ENCODE measurements around the gene NPM3.

NPM3 gene

GRCh38 chr10:101812606-101813005 lies 29.4 kb upstream of the NPM3 start:
- Histone ChIP-seq H3F3A (ENCODE audit: insufficient read depth) (peaks cover 31% of the 10 kb centered on the region), H3K9me2 (replicated peaks; ENCODE audit: insufficient read depth, low read length) (no peaks in the 10 kb centered on the region), H3K36me3 (ENCODE audit: low read length) (peaks cover 32% of the 10 kb centered on the region), H2AFZ (ENCODE audit: low read depth, low read length, severe bottlenecking) (no peak overlapping the region), H4K20me1 (ENCODE audit: low read depth, low read length) (peaks cover 32% of the 10 kb centered on the region), H3K79me2 (ENCODE audit: insufficient read depth, low read length) (peaks cover 73% of the 10 kb centered on the region), H3K9ac (ENCODE audit: low read length) (no peak overlapping the region), H3K27ac (ENCODE audit: low read depth, low read length) (no peak overlapping the region), H3K4me2 (ENCODE audit: low read depth, low read length, poor library complexity, severe bottlenecking) (no peak overlapping the region), H3K4me3 (ENCODE audit: insufficient read depth, low read length, poor library complexity, severe bottlenecking) (no peak overlapping the region), H3K9me3 (ENCODE audit: insufficient read depth, low read length) (no peaks in the 10 kb centered on the region), H3K27me3 (ENCODE audit: low read length) (no peaks in the 10 kb centered on the region)
- TF ChIP-seq CTCF (IDR thresholded peaks at IDR 0.05; ENCODE audit: insufficient read depth, low read length, poor library complexity, severe bottlenecking) (no peak), EZH2phosphoT487 (conservative IDR thresholded peaks at IDR 0.05; ENCODE audit: low read length) (no peak)

- peaks cover 40% of the 10 kb centered on the region for H3K36me3 ChIP-seq (ENCODE audit: low read length)
- no peak overlapping the region for H3K9ac ChIP-seq (ENCODE audit: low read length)
- H3K79me2 ChIP-seq (ENCODE audit: insufficient read depth, low read length) = peaks cover 23% of the 10 kb centered on the region
These were observed 23.9 kb upstream of the NPM3 start for GRCh38 chr10:101807158-101807557.

DNA sequence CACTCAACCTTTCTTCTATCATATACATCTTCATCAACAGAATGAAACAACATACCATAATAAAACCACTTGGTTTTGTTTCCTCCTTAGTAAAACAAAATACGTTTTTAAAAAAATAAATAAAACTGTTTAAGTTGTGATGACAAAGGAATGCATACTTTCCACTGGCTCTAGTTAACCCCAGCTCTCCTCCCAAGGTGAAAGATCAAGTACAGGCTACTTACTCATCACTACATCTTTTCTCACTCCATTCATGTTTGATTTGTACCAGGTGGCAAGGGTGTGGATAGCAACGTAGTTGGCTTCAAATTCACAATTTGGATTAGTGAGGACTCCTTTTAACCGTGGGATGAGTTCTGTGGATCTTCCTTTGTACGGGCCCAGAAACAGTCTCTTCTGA lies 20.3 kb upstream of the NPM3 start:
- H3K4me3 ChIP-seq (ENCODE audit: insufficient read depth, low read length, poor library complexity, severe bottlenecking) = no peak overlapping the region
- peaks cover 17% of the 10 kb centered on the region for H3K79me2 ChIP-seq (ENCODE audit: insufficient read depth, low read length)
- no peak overlapping the region for H3K27ac ChIP-seq (ENCODE audit: low read depth, low read length)
- H3K9me2 ChIP-seq (replicated peaks; ENCODE audit: insufficient read depth, low read length) = no peaks in the 10 kb centered on the region
- H3K27me3 ChIP-seq (ENCODE audit: low read length) = no peaks in the 10 kb centered on the region
- H2AFZ ChIP-seq (ENCODE audit: low read depth, low read length, severe bottlenecking) = no peak overlapping the region
- TF ChIP-seq CTCF (IDR thresholded peaks at IDR 0.05; ENCODE audit: insufficient read depth, low read length, poor library complexity, severe bottlenecking) = no peak
- no peak for TF ChIP-seq EZH2phosphoT487 (conservative IDR thresholded peaks at IDR 0.05; ENCODE audit: low read length)
- peaks cover 56% of the 10 kb centered on the region for H3K36me3 ChIP-seq (ENCODE audit: low read length)
- no peaks in the 10 kb centered on the region for H3K9me3 ChIP-seq (ENCODE audit: insufficient read depth, low read length)
- H3K4me2 ChIP-seq (ENCODE audit: low read depth, low read length, poor library complexity, severe bottlenecking) = no peak overlapping the region
- H3K9ac ChIP-seq (ENCODE audit: low read length) = no peak overlapping the region
- H3F3A ChIP-seq (ENCODE audit: insufficient read depth) = peaks cover 6% of the 10 kb centered on the region; the same call in 1 of the 2 replicates
- no peaks in the 10 kb centered on the region for H4K20me1 ChIP-seq (ENCODE audit: low read depth, low read length)

More at GRCh38 chr10:101807158-101807557, 23.9 kb upstream of the NPM3 start:
- Histone ChIP-seq H2AFZ (ENCODE audit: low read depth, low read length, severe bottlenecking) (no peak overlapping the region), H4K20me1 (ENCODE audit: low read depth, low read length) (no peaks in the 10 kb centered on the region), H3K9me3 (ENCODE audit: insufficient read depth, low read length) (no peaks in the 10 kb centered on the region), H3K4me3 (ENCODE audit: insufficient read depth, low read length, poor library complexity, severe bottlenecking) (no peak overlapping the region), H3K27ac (ENCODE audit: low read depth, low read length) (no peak overlapping the region), H3K9me2 (replicated peaks; ENCODE audit: insufficient read depth, low read length) (no peaks in the 10 kb centered on the region), H3F3A (ENCODE audit: insufficient read depth) (peaks cover 12% of the 10 kb centered on the region; the same call in 1 of the 2 replicates), H3K27me3 (ENCODE audit: low read length) (no peaks in the 10 kb centered on the region), H3K4me2 (ENCODE audit: low read depth, low read length, poor library complexity, severe bottlenecking) (no peak overlapping the region)
- TF ChIP-seq CTCF (IDR thresholded peaks at IDR 0.05; ENCODE audit: insufficient read depth, low read length, poor library complexity, severe bottlenecking) = no peak
- TF ChIP-seq EZH2phosphoT487 (conservative IDR thresholded peaks at IDR 0.05; ENCODE audit: low read length) = no peak
